NCI-H2227 treated with DMSO at 0.1 percent for 48 hours (cell line): ENCODE data around the gene VANGL2.

ENCODE experiments used
- DNase-seq: peaks from one replicate; lab custom pipeline; 2025; lab: John Stamatoyannopoulos, UW

VANGL2 gene

DNA sequence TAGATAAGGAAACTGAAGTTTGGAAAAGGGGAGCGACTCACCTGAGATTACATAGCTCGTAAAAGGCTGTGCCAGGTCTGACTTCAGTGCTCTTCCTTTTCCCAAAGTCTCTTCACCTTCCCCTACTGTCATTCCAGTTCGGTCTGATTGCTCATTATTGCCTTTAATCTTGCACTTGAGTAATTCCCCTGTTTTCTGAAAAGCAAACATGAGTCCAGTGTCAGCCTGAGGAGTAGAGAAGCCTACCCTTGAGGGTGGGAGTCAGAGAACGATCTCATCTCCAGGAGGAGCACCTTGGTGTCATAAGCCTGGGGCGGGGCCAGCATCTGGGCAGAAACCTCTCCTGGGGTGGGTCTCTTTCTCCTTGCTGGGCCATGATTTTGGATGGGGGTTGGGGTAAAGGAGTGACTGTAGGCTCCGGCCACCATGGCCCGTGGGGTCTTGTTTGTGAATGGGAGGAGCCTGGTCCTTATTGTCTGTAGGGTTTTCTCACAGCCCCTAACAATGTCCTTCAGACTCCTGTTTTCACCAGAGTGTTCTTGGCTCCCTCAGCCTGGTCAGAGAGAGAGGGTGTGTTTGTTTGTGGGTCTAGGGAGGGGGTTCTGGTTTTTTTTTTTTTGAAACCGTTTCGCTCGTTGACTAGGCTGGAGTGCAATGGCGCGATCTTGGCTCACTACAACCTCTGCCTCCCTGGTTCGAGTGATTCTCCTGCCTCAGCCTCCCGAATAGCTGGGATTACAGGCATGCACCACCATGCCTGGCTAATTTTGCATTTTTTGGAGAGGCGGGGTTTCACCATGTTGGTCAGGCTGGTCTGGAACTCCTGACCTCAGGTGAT is 6.0 kb downstream of the VANGL2 start:
- DNase-seq = no peak

DNA sequence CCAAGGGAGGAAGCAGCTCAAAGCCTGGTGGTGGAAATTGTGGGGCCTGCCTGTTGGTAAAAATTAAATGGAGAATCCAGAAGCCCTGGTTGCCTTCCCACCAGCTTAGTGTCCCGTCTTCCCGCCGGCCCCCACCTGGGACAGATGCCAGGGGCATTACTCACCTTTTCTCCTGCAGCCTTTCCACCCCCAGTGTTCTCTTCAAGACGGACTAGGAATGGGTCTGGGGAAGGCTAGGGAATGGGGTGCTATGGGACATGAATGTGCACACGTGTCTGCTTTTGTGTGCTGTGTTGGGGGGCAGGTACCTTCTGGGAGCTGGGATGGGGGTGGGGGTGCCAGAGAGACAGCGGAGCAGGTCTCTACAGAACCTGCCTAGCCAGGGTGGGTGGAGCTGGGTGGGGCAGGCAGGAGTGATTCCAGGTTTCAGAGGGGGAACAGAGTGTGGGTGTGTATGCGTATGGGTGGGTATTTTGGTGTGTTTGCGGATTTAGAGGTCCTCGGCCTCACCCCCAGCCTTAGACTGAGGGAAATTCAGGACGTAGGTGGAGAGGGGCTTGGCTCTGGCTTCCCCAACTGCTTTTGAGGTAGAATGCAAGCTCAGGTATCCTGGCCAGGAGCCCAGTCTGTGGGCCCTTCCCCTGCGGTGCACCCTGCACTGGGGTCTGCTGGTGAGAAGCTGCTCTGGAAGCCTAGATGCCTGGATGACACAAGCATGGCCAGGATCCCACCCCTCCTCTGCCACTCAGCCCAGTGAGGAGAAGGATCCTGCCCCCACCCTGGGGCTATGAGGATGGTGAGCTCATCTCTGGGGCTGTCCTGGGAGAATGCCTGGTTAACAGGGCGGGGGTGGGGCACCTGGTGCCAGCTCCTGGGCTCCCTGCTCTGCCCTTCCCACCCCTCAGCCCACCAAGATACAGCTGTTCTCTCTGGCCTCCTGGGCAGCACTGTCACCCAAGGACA is 7.8 kb downstream of the VANGL2 start:
- no peak for DNase-seq

DNA sequence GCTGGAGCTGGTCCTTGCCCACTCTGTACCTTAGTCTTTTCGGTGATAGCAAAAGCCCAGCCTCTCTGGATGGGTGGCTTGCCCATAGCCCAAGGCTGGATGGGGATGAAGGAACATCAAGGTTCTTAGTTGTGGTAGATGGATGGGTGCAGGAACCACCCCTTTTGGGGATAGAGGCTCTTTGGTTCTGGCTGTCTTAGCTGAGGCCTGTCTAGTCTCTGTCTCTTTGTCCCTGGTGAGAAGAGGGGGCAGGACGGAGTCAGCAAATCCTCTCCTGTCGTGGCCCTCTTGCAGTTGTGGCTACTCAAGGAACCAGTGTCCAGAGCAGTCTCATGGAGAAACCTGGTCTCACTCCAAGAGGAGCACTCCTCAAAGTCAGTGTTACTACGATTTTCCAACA is 8.5 kb downstream of the VANGL2 start:
- DNase-seq = no peak

- DNase-seq = no peak
Measured at GRCh38 chr1:160409486-160409885, 9.1 kb downstream of the VANGL2 start.

- peak; percentile 44 for DNase-seq
Measured at GRCh38 chr1:160410406-160411005, 10.1 kb downstream of the VANGL2 start.

GRCh38 chr1:160411271-160412027 is 11.1 kb downstream of the VANGL2 start:
- DNase-seq = no peak

- no peak for DNase-seq
Measured at GRCh38 chr1:160412028-160412362, 11.6 kb downstream of the VANGL2 start.

- DNase-seq = no peak
Measured at GRCh38 chr1:160413716-160414115, 13.4 kb downstream of the VANGL2 start.

DNA sequence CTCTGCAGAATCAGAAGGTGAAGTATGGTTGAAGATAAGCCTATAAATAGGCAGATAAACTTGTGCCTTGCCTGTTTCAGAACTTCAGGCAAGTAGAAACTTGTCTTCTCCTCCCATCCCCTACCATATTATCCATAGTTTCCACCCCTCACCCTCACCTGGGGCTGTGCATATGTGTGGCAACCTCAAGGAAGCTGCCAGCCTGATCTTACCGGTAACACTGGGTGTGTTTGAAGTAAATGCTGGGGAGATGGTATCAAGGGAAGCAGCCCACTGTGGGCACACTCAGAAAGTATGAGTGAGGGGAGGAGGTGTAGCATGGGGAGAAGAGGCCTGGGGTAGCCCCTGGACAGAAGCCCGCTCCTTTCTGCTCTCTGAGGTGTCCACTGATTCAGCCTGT is 14.5 kb downstream of the VANGL2 start:
- no peak for DNase-seq

DNA sequence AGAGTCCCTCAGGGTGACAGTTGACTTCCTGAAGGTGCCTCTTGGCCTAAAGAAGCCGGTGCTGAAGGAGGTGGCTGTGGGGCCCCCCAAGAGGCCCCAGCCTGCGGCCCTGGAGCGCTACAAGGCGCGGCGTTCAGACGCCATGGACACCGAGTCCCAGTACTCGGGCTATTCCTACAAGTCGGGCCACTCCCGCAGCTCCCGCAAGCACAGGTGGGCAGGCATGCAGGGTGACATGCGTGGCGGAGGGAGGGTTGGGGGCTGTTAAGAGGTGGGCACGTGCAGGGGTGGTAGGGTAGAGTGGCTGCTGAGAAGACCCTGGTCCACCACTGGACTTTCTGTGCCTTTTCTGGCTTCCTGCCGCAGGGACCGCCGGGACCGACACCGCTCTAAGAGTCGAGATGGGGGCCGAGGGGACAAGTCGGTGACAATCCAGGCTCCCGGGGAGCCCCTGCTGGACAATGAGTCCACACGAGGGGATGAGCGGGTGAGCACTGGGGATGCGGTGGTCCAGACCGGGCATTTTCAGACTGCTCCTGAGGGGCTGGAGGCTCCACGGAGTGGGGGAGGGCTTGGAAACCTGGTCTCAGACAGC is 15.4 kb downstream of the VANGL2 start:
- DNase-seq = no peak

- no peak for DNase-seq
Measured at GRCh38 chr1:160416369-160416768, 16.0 kb downstream of the VANGL2 start.

DNA sequence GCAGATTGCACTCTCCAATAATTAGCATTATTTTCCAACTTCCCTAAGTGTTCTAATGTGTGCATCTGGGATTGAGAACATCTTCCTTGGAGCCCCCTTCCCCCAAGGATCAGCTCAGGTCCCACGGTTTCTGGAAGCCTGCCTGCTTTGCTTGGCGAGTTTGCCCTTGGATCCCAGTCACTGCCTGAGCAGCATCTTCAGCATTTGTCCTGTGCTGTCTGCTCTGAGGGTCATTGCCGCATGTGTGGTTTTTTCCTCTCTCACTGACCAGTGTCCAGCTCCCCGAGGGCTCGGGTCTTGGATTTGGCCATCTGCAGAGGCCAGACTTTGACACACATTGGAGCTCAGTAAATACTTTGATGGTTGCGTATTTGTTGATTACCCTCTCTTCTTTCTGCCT is 18.1 kb downstream of the VANGL2 start:
- DNase-seq = no peak

GRCh38 chr1:160419150-160419837 is 18.9 kb downstream of the VANGL2 start:
- DNase-seq = no peak

GRCh38 chr1:160419838-160420169 is 19.4 kb downstream of the VANGL2 start:
- no peak for DNase-seq

GRCh38 chr1:160420881-160421842 is 20.8 kb downstream of the VANGL2 start:
- DNase-seq = no peak

GRCh38 chr1:160421881-160422280 is 21.5 kb downstream of the VANGL2 start:
- no peak for DNase-seq

GRCh38 chr1:160423966-160424365 is 23.6 kb downstream of the VANGL2 start:
- no peak for DNase-seq

- no peak for DNase-seq
Measured at GRCh38 chr1:160425847-160426246, 25.5 kb downstream of the VANGL2 start.

GRCh38 chr1:160427625-160428024 is 27.3 kb downstream of the VANGL2 start:
- no peak for DNase-seq

GRCh38 chr1:160428053-160428452 is 27.7 kb downstream of the VANGL2 start:
- no peak for DNase-seq
